22Rv1 (cell line): Measurements from ENCODE around the gene RIBC1.
"Not testable (repeated sequence)": the region's sequence is repeated elsewhere in the genome, so short reads cannot be mapped to it uniquely, and the experiment has no call there.

Source experiments
- H3K27ac ChIP-seq: fragments of 450-650 bp; 2 replicates; pipeline ENCODE4 v1.5.1; 2017
- ZFX ChIP-seq: fragments of 450-650 bp; IDR thresholded peaks from 2 replicates; pipeline ENCODE4 v1.6.1; 2017; ENCODE audit warnings: antibody characterized with exemption, borderline replicate concordance
- TF ChIP-seq, protein P1 (sequence below): fragments of 450-650 bp; IDR thresholded peaks from 2 replicates; pipeline ENCODE4 v1.5.1; 2017; ENCODE audit warnings: mild to moderate bottlenecking

RIBC1 gene

DNA sequence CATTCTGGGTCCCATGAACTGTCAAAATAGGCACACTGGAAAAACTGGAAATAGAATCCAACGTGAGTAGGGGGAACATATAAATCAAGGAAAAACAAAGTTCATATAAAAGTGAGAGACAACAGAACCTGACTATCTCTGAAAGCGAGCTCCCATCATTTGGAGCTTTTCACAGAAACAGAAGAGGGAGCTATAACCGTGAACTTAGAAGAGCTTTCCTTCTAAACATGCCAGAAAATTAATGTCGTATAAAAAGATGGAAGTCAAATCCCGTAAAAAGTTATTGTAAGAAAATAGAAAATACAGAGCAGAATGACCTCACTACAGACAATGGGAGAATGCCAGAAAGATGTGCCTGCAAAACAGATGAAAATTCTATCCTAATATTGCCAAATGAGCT is 35.4 kb downstream of the RIBC1 start:
- no peak overlapping the region for H3K27ac ChIP-seq
- no peak for TF ChIP-seq ZFX
- TF ChIP-seq, protein P1, sequence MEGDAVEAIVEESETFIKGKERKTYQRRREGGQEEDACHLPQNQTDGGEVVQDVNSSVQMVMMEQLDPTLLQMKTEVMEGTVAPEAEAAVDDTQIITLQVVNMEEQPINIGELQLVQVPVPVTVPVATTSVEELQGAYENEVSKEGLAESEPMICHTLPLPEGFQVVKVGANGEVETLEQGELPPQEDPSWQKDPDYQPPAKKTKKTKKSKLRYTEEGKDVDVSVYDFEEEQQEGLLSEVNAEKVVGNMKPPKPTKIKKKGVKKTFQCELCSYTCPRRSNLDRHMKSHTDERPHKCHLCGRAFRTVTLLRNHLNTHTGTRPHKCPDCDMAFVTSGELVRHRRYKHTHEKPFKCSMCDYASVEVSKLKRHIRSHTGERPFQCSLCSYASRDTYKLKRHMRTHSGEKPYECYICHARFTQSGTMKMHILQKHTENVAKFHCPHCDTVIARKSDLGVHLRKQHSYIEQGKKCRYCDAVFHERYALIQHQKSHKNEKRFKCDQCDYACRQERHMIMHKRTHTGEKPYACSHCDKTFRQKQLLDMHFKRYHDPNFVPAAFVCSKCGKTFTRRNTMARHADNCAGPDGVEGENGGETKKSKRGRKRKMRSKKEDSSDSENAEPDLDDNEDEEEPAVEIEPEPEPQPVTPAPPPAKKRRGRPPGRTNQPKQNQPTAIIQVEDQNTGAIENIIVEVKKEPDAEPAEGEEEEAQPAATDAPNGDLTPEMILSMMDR, result no peak

DNA sequence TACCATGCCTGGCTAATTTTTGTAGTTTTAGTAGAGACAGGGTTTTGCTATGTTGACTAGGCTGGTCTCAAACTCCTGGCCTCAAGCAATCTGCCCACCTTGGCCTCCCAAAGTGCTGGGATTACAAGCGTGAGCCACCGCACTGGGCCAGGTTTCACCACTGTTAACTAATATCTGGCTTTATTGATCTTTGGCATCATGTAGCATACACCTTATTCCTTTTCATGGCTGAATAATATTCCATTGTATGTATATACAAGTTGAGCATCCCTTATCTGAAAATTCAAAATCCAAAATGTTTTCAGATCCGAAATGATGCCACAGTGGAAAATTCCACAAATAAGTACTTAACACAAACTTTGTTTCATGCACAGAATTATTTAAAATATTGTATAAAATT is 46.0 kb downstream of the RIBC1 start:
- not testable (repeated sequence) for H3K27ac ChIP-seq

DNA sequence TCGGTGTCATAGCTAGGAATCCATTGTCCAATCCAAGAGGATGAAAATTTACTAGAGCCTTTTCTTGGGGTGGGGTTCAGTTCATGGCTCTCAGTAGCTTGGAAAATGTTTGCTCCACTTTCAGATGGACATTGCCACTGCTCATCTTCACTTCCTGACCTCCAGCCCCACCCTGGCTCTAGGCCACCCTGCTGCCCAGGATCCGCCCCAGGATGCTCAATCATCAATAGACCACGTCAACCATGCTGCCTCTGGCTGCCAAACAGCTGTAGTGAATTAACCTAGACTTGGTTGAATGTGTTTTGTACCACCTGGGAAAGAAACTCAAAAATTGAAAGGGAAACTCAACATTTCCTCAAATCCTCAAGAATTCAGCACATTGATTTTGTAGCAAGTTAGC is 48.7 kb downstream of the RIBC1 start:
- TF ChIP-seq, protein P1, result no peak
- TF ChIP-seq ZFX, result no peak

DNA sequence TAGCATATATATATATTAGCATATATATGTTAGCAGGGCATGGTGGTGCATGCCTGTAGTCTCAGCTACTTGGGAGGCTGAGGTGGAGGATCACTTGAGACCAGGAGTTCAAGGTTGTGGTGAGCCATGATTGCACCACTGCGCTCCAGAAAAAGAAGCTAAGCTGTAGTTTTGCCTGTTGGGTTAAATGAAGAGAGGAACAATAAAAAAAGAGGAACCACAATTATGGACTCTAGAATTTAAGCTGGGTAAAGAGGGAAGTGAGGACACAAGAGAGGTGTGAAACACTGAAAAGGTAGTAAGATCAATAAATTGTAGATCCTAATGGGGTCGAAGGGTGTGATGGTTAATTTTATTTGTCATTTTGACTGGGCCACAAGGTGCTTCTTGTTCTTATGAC is 52.0 kb downstream of the RIBC1 start:
- TF ChIP-seq ZFX, result no peak
- TF ChIP-seq, protein P1, result no peak

More for the DNA sequence above, 48.7 kb downstream of the RIBC1 start:
- H3K27ac ChIP-seq, result no peak overlapping the region

DNA sequence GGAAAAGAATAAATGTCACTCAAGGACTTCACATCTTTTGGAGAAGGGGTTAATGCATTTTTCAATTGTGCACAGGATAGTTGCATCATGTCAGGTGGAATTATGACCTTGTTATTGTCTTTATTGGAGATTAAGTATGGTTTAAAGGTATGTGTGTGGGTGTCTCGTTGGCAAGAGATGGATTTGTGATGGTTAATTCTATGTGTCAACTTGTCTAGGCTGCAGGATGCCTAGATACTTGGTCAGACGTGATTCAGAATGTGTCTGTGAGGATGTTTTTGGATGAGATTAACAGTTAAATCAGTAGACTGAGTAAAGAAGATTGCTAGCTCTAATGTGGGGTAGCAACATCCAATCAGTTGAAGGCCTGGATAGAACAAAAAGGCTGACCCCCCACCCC is 53.7 kb downstream of the RIBC1 start:
- H3K27ac ChIP-seq, result no peak overlapping the region

More for the DNA sequence above, 52.0 kb downstream of the RIBC1 start:
- no peak overlapping the region for H3K27ac ChIP-seq

DNA sequence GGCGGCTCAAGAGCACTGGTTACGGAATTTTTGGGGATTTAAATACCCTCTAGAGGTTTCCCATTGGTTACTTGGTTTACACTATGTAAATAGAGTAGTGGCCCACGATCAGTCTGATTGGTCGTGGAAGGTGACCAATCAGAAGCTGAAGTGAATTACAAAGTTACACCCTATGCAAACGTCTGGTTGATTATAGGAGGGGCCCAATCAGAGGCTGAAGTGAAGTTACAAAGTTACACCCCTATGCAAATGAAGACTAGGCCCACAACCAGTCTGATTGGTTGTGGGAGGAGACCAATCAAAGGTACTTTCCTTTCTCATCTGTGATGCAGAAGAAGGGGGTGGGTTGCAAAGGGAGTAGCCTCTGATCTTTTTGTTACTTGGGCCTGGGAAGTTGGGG is 56.6 kb downstream of the RIBC1 start:
- TF ChIP-seq, protein P1, result no peak
- TF ChIP-seq ZFX, result no peak
- H3K27ac ChIP-seq, result no peak overlapping the region

More for the DNA sequence above, 53.7 kb downstream of the RIBC1 start:
- TF ChIP-seq, protein P1, result no peak
- no peak for TF ChIP-seq ZFX
